Osteocyte (in vitro differentiated cells): ENCODE results near the gene USP20. TPM values are rescaled to one million over a fixed set of nuclear protein-coding genes. Genes with fewer than 3 reads are reported as not detected.

Source experiments
- DNase-seq: peaks from one replicate; pipeline ENCODE4 v3.0.0; 2021; ENCODE audit warnings: mixed read lengths; ENCODE audit not compliant: unreplicated experiment; ENCODE audit errors: extremely low spot score
- H3K27ac Mint-ChIP-seq: one replicate; pipeline ENCODE4 v1.8.0; 2021; ENCODE audit warnings: mild to moderate bottlenecking, mixed read lengths; ENCODE audit not compliant: unreplicated experiment
- H3K27me3 Mint-ChIP-seq: one replicate; pipeline ENCODE4 v1.8.0; 2021; ENCODE audit warnings: mixed read lengths; ENCODE audit not compliant: unreplicated experiment
- H3K36me3 Mint-ChIP-seq: one replicate; pipeline ENCODE4 v1.8.0; 2021; ENCODE audit warnings: mixed read lengths; ENCODE audit not compliant: unreplicated experiment
- H3K4me1 Mint-ChIP-seq: one replicate; pipeline ENCODE4 v1.8.0; 2021; ENCODE audit warnings: mixed read lengths; ENCODE audit not compliant: unreplicated experiment
- H3K4me3 Mint-ChIP-seq: one replicate; pipeline ENCODE4 v1.8.0; 2021; ENCODE audit warnings: mild to moderate bottlenecking, moderate library complexity, mixed read lengths; ENCODE audit not compliant: unreplicated experiment
- H3K9me3 Mint-ChIP-seq: one replicate; pipeline ENCODE4 v1.8.0; 2021; ENCODE audit warnings: mixed read lengths; ENCODE audit not compliant: unreplicated experiment
- total RNA-seq: library from RNA; stranded (reverse); gene quantifications from 2 replicates; pipeline ENCODE4 v1.2.1, GENCODE V29; 2021
- TF ChIP-seq, protein P1 (sequence below): fragments of 200-600 bp; sonication (generic); IDR thresholded peaks from 2 replicates; pipeline ENCODE4 v1.5.0; 2021; ENCODE audit warnings: antibody characterized with exemption, mild to moderate bottlenecking, moderate library complexity

Gene USP20
- total RNA-seq, 1 donor from 2014 or later = 32.6 TPM

DNA sequence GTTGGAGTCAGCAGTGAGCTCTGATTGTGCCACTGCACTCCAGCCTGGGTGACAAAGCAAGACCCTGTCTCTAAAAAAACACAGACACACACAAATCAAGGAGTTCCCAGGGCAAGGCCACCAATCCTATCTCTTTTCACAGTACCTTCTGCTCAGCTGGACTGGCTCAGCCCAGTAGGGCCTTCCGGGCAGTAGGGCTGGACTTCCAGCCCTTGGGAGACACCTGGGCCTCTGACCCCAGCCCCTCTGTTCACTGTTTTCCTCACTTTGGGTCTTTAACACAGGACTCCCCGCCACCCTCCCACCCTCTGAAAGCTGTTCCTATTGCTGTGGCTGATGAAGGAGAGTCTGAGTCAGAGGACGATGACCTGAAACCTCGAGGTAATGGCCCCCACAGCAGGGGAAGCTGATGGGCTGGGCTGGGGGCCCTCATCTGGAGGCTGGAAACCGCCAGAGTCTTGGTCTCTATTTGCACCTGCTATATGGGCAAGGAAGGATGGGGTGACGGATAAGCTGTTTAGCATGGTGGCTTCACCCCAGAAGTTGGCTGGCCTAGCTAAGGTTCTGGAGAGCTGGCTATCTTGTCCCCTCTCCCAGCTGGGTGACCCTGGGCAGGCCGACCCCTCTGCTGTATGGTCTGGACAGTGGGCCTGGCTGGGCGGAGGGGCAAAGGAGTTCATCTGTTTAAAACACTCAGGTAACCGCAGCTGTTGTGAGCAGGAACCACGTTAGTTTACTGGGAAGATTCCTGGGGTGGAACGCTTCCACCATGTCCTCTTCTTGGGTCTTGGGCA is 25.6 kb downstream of the USP20 start:
- H3K9me3 Mint-ChIP-seq = no peaks in the 10 kb centered on the region
- TF ChIP-seq, protein P1, sequence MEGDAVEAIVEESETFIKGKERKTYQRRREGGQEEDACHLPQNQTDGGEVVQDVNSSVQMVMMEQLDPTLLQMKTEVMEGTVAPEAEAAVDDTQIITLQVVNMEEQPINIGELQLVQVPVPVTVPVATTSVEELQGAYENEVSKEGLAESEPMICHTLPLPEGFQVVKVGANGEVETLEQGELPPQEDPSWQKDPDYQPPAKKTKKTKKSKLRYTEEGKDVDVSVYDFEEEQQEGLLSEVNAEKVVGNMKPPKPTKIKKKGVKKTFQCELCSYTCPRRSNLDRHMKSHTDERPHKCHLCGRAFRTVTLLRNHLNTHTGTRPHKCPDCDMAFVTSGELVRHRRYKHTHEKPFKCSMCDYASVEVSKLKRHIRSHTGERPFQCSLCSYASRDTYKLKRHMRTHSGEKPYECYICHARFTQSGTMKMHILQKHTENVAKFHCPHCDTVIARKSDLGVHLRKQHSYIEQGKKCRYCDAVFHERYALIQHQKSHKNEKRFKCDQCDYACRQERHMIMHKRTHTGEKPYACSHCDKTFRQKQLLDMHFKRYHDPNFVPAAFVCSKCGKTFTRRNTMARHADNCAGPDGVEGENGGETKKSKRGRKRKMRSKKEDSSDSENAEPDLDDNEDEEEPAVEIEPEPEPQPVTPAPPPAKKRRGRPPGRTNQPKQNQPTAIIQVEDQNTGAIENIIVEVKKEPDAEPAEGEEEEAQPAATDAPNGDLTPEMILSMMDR = no peak
- H3K27me3 Mint-ChIP-seq = no peaks in the 10 kb centered on the region
- no peak overlapping the region for H3K4me3 Mint-ChIP-seq
- no peak for DNase-seq
- H3K4me1 Mint-ChIP-seq = peaks cover 10% of the 10 kb centered on the region
- H3K36me3 Mint-ChIP-seq = peaks cover 38% of the 10 kb centered on the region
- no peak overlapping the region for H3K27ac Mint-ChIP-seq

DNA sequence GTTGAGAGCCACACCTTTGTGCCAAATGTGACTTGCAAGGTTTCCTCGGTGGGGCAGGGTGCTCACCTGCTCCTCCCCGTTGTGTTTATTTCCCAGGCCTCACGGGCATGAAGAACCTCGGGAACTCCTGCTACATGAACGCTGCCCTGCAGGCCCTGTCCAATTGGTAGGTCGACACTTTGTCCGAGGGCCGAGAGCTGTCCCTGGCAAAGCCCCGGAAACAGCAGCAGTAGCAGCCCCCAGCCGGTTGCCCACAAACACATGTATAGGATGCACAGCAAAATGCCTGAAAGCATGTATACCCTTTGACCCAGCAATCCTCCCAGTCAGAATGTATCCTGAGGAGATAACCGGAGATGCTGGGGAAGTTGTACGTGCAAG is 26.2 kb downstream of the USP20 start:
- Mint-ChIP-seq H3K36me3 (peaks cover 40% of the 10 kb centered on the region), H3K27me3 (no peaks in the 10 kb centered on the region), H3K27ac (no peak overlapping the region), H3K4me1 (peaks cover 10% of the 10 kb centered on the region), H3K4me3 (no peak overlapping the region), H3K9me3 (no peaks in the 10 kb centered on the region)
- no peak for DNase-seq
- TF ChIP-seq, protein P1 = no peak

GRCh38 chr9:129863059-129863690 is 27.9 kb downstream of the USP20 start:
- Mint-ChIP-seq H3K36me3 (peaks cover 35% of the 10 kb centered on the region), H3K9me3 (no peaks in the 10 kb centered on the region), H3K4me3 (no peak overlapping the region), H3K27ac (no peak overlapping the region), H3K27me3 (no peaks in the 10 kb centered on the region), H3K4me1 (peaks cover 3% of the 10 kb centered on the region)
- no peak for DNase-seq
- TF ChIP-seq, protein P1 = no peak

GRCh38 chr9:129864991-129865647 is 29.9 kb downstream of the USP20 start:
- Mint-ChIP-seq H3K27me3 (no peaks in the 10 kb centered on the region), H3K9me3 (no peaks in the 10 kb centered on the region), H3K4me1 (peaks cover 3% of the 10 kb centered on the region), H3K36me3 (peaks cover 29% of the 10 kb centered on the region), H3K4me3 (no peak overlapping the region), H3K27ac (no peak overlapping the region)
- TF ChIP-seq, protein P1 = no peak
- DNase-seq = no peak
